GM18858 (cell line): Measurements from ENCODE around the gene TBATA.

Experiments used
- ATAC-seq: cut with Tn5 transposase; IDR thresholded peaks from one replicate; pipeline ENCODE4 v1.9.1; 2021; ENCODE audit not compliant: unreplicated experiment

Gene TBATA

GRCh38 chr10:70809011-70809611, 23.9 kb upstream of the TBATA start:
- ATAC-seq = no peak

- no peak for ATAC-seq
These were observed 22.4 kb upstream of the TBATA start for GRCh38 chr10:70807556-70807955.

GRCh38 chr10:70806841-70807240, 21.7 kb upstream of the TBATA start:
- no peak for ATAC-seq

- ATAC-seq = no peak
These were observed 20.5 kb upstream of the TBATA start for GRCh38 chr10:70805619-70806215.

- ATAC-seq = no peak
These were observed 19.2 kb upstream of the TBATA start for GRCh38 chr10:70804421-70804808.

- no peak for ATAC-seq
These were observed 18.7 kb upstream of the TBATA start for GRCh38 chr10:70803775-70804420.

GRCh38 chr10:70801854-70802253, 16.7 kb upstream of the TBATA start:
- ATAC-seq = no peak

GRCh38 chr10:70799124-70799523, 13.9 kb upstream of the TBATA start:
- ATAC-seq = no peak

- ATAC-seq = no peak
These were observed 12.7 kb upstream of the TBATA start for GRCh38 chr10:70797840-70798239.

GRCh38 chr10:70795613-70796012, 10.4 kb upstream of the TBATA start:
- ATAC-seq = no peak

GRCh38 chr10:70791386-70792039, 6.3 kb upstream of the TBATA start:
- no peak for ATAC-seq

- no peak for ATAC-seq
These were observed 1.7 kb upstream of the TBATA start for GRCh38 chr10:70786799-70787415.

- ATAC-seq = no peak
These were observed 706 bp downstream of the TBATA start for GRCh38 chr10:70784471-70784870.

GRCh38 chr10:70784016-70784415, 1.2 kb downstream of the TBATA start:
- ATAC-seq = no peak

- ATAC-seq = no peak
These were observed 2.2 kb downstream of the TBATA start for GRCh38 chr10:70782746-70783680.

- no peak for ATAC-seq
These were observed 3.0 kb downstream of the TBATA start for GRCh38 chr10:70782086-70782745.

GRCh38 chr10:70781461-70782051, 3.6 kb downstream of the TBATA start:
- no peak for ATAC-seq

GRCh38 chr10:70780772-70781171, 4.4 kb downstream of the TBATA start:
- ATAC-seq = no peak

GRCh38 chr10:70780370-70780760, 4.8 kb downstream of the TBATA start:
- no peak for ATAC-seq
